Measurements from ENCODE around the gene ATP6V1F.

ATP6V1F gene

GRCh38 chr7:128867241-128867640 is 4.6 kb downstream of the ATP6V1F start:
- no peak overlapping the region for H3K4me3 ChIP-seq (ENCODE audit: low read depth, low read length)
- no peak for TF ChIP-seq CTCF (IDR thresholded peaks at IDR 0.05; ENCODE audit: low read depth, low read length)

GRCh38 chr7:128867842-128868623 is 5.4 kb downstream of the ATP6V1F start:
- TF ChIP-seq CTCF (IDR thresholded peaks at IDR 0.05; ENCODE audit: low read depth, low read length): no peak
- H3K4me3 ChIP-seq (ENCODE audit: low read depth, low read length): no peak overlapping the region

GRCh38 chr7:128868624-128869137 is 6.0 kb downstream of the ATP6V1F start:
- H3K4me3 ChIP-seq (ENCODE audit: low read depth, low read length): peak overlapping the region; percentile 48; the same call in 1 of the 2 replicates
- TF ChIP-seq CTCF (IDR thresholded peaks at IDR 0.05; ENCODE audit: low read depth, low read length): no peak

- H3K4me3 ChIP-seq (ENCODE audit: low read depth, low read length): peak overlapping the region; percentile 48
- TF ChIP-seq CTCF (IDR thresholded peaks at IDR 0.05; ENCODE audit: low read depth, low read length): no peak
Observed at GRCh38 chr7:128869138-128869943, 6.7 kb downstream of the ATP6V1F start.

- TF ChIP-seq CTCF (IDR thresholded peaks at IDR 0.05; ENCODE audit: low read depth, low read length): no peak
- H3K4me3 ChIP-seq (ENCODE audit: low read depth, low read length): peak overlapping the region; percentile 48
Observed at GRCh38 chr7:128869944-128870285, 7.3 kb downstream of the ATP6V1F start.

GRCh38 chr7:128871050-128871449 is 8.4 kb downstream of the ATP6V1F start:
- H3K4me3 ChIP-seq (ENCODE audit: low read depth, low read length): no peak overlapping the region
- TF ChIP-seq CTCF (IDR thresholded peaks at IDR 0.05; ENCODE audit: low read depth, low read length): no peak

GRCh38 chr7:128872394-128872824 is 9.8 kb downstream of the ATP6V1F start:
- no peak overlapping the region for H3K4me3 ChIP-seq (ENCODE audit: low read depth, low read length)

More at GRCh38 chr7:128872394-128872824, 9.8 kb downstream of the ATP6V1F start:
- TF ChIP-seq CTCF (IDR thresholded peaks at IDR 0.05; ENCODE audit: low read depth, low read length): no peak
